ENCODE data around the gene PIN1. TPM values are rescaled to one million over a fixed set of nuclear protein-coding genes. Genes with fewer than 3 reads are reported as not detected.

Gene PIN1
- total and polyA plus RNA-seq, 2 of the 8 experiments (the other 6 are each of a cell fraction or from before 2014, with no cell fraction given), result 78.3 to 90.8 TPM

DNA sequence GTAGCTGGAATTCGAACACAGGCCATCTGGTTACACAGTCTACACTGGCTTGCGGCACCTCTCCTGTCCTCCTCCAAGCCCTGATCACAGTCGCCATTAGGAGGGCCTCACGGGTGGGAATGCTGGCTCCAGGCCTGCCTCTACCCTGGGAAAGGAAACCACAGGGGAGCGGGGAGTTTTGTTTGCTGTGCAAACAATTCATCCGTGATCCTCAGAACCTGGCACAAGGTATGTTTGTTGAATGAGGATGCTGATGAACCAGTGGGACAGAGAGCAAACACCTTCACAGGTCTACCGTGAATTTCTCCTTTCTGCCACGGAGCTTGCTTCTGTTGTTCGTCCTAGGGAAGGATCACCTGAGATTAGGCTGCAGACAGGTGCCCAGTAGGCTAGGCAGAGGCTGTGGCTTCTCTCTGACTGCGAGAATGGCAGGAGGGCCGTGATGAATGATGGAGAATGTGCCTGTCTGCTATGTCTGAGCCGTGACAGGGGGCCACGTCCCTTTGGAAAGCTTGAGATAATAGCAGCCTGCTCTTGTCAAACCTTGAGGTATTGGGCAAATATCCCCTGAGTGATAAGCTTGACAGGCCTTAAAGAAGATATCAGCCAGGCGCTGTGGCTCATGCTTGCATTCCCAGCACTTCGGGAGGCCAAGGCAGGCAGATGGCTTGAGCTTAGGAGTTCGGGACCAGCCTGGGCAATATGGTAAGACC is 36.7 kb downstream of the PIN1 start:
- Histone ChIP-seq H2AK5ac (ENCODE audit: low read depth, low read length) (no peak overlapping the region), H3K79me2 (ENCODE audit: control insufficient read depth in 1 of 2, insufficient read depth in 2 of 2, low read length in 2 of 2) (no peaks in the 10 kb centered on the region), H3K27ac (ENCODE audit: low read depth, low read length) (no peak overlapping the region), H4K5ac (ENCODE audit: insufficient read length, low read depth, low read length) (no peak overlapping the region), H3K18ac (ENCODE audit: extremely low read depth, low read length) (no peak overlapping the region), H4K20me1 (replicated peaks in 1 of 2; ENCODE audit: control insufficient read depth in 1 of 2, insufficient read depth in 2 of 2, low read length in 2 of 2) (peaks cover 0 to 3% of the 10 kb centered on the region in 2 experiments), H2BK20ac (ENCODE audit: low read length) (no peak overlapping the region), H3K4me1 (replicated peaks in 1 of 4; ENCODE audit: control insufficient read depth in 3 of 4, insufficient read depth in 4 of 4, low read length in 3 of 4) (no peaks in the 10 kb centered on the region; a peak in 1 of 7 replicates), H3K14ac (ENCODE audit: insufficient read length) (no peak overlapping the region), H3K36me3 (ENCODE audit: control insufficient read depth in 2 of 4, insufficient read depth in 4 of 4, low read length in 3 of 4) (no peaks in the 10 kb centered on the region; a peak in 1 of 8 replicates), H3K4me2 (ENCODE audit: insufficient read depth in 1 of 2, low read depth in 2 of 2, low read length in 2 of 2) (no peak overlapping the region), H3K9me3 (ENCODE audit: insufficient read depth in 2 of 2, low read depth in 1 of 2, low read length in 1 of 2) (no peaks in the 10 kb centered on the region), H4K8ac (ENCODE audit: extremely low read depth, insufficient read depth, low read length) (peak overlapping the region; percentile 3; the same call in 1 of the 2 replicates), H4K91ac (replicated peaks; ENCODE audit: insufficient read length, low read length) (no peak overlapping the region), H2BK120ac (replicated peaks; ENCODE audit: low read depth, low read length) (no peak overlapping the region), H3K27me3 (replicated peaks in 1 of 4; ENCODE audit: control insufficient read depth in 3 of 4, extremely low read depth in 1 of 4, insufficient read depth in 3 of 4, low read length in 3 of 4) (no peaks in the 10 kb centered on the region), H3K9ac (replicated peaks in 1 of 4; ENCODE audit: extremely low read depth in 1 of 4, low read depth in 3 of 4, low read length in 3 of 4) (peak overlapping the region in 1 of 4 experiments; percentile 10; a peak in 1 of 7 replicates), H2AFZ (ENCODE audit: low read length) (no peak overlapping the region), H3K4me3 (ENCODE audit: extremely low read depth in 1 of 4, insufficient read depth in 2 of 4, low read depth in 3 of 4, low read length in 4 of 4) (no peak overlapping the region), H3K4ac (replicated peaks; ENCODE audit: insufficient read length, low read depth, low read length) (no peak overlapping the region), H3K79me1 (ENCODE audit: low read depth, low read length) (no peaks in the 10 kb centered on the region; the same call in 1 of the 2 replicates), H3K56ac (replicated peaks; ENCODE audit: insufficient read length, low read depth, low read length) (no peak overlapping the region), H2BK12ac (ENCODE audit: low read depth, low read length) (0 out of 2 replicates have a peak overlapping the region, but pooled peaks have one; percentile 7), H3K23me2 (ENCODE audit: low read depth, low read length) (peaks cover 2% of the 10 kb centered on the region; the same call in 1 of the 2 replicates), H3K23ac (ENCODE audit: insufficient read length) (no peak overlapping the region), H2BK5ac (ENCODE audit: low read depth, low read length) (no peak overlapping the region), H2BK15ac (ENCODE audit: low read length) (no peak overlapping the region)
- 85% methylated on average over 16 of the region's 16 CpGs; no CpG with 5 or more reads in 1 of the 2 experiments for WGBS, 2 experiments (ENCODE audit: extremely low coverage in 1 of 2, insufficient coverage in 1 of 2, insufficient read length in 1 of 2, insufficient replicate concordance in 2 of 2, low coverage in 1 of 2, low lambda C conversion rate in 2 of 2, missing lambda C conversion rate in 1 of 2)
- TF ChIP-seq EP300 (IDR thresholded peaks at IDR 0.05; ENCODE audit: borderline replicate concordance in 1 of 2, low read depth in 2 of 2, low read length in 2 of 2) (no peak), SIN3A (conservative IDR thresholded peaks at IDR 0.05 in 1 of 2, IDR thresholded peaks at IDR 0.05 in 1 of 2; ENCODE audit: low read depth in 1 of 2, low read length in 2 of 2) (no peak)
- DNase-seq (ENCODE audit: low read depth in 1 of 2, low spot score in 2 of 2), result no peak
- ChIA-PET CTCF (ENCODE audit: partially characterized antibody) (interaction anchor here (0.5 to 1.8 kb wide), 3 partner anchors 13 to 817 kb away, joined by 3 to 5 read pairs (median 3); no protein-coding TSS in a partner anchor), POLR2A (ENCODE audit: partially characterized antibody) (interaction anchor here (0.8 to 2.3 kb wide), 9 partner anchors 8 to 128 kb away, joined by 3 to 6 read pairs (median 4); no protein-coding TSS in a partner anchor)
- FAIRE-seq, result no peak
